H1 (cell line): ENCODE data around the gene TMEM181. TPM values are rescaled to one million over a fixed set of nuclear protein-coding genes. Genes with fewer than 3 reads are reported as not detected.

ENCODE experiments used
- CTCF ChIA-PET: fragments of 300-600 bp; sonication (Branson Sonifier 250); formaldehyde crosslinking; loops from one replicate; lab custom pipeline; 2021; ENCODE audit not compliant: partially characterized antibody; lab: Charles Lee
- POLR2A ChIA-PET: fragments of 300-600 bp; sonication (Branson Sonifier 250); formaldehyde crosslinking; loops from one replicate; lab custom pipeline; 2021; ENCODE audit warnings: inconsistent platforms; ENCODE audit not compliant: partially characterized antibody; lab: Charles Lee
- DNase-seq, 2 experiments: peaks; one replicate each; pipeline versions ENCODE4 v3.0.0 to v3.0.0-alpha.2; 2010 to 2022; ENCODE audit warnings: low spot score in 2 of 2, low read depth in 1 of 2, mixed read lengths in 1 of 2
- FAIRE-seq: peaks from 2 replicates; lab custom pipeline; 2011; peaks lifted over from hg19 to GRCh38; lab: Jason Lieb, UNC
- H2AFZ ChIP-seq: 2 replicates; pipeline ENCODE4 v1.8.1; 2012; ENCODE audit warnings: low read length, inconsistent platforms
- H2AK5ac ChIP-seq: 2 replicates; pipeline ENCODE4 v1.6.1; 2013; ENCODE audit warnings: low read depth, low read length
- H2BK120ac ChIP-seq: replicated peaks from 2 replicates; pipeline ENCODE3; 2013; ENCODE audit warnings: low read depth, low read length, inconsistent platforms
- H2BK12ac ChIP-seq: 2 replicates; pipeline ENCODE4 v1.6.1; 2013; ENCODE audit warnings: low read depth, low read length
- H2BK15ac ChIP-seq: 2 replicates; pipeline ENCODE4 v1.6.1; 2013; ENCODE audit warnings: low read length
- H2BK20ac ChIP-seq: 2 replicates; pipeline ENCODE4 v1.6.1; 2013; ENCODE audit warnings: low read length
- H2BK5ac ChIP-seq: 2 replicates; pipeline ENCODE4 v1.6.1; 2013; ENCODE audit warnings: low read depth, low read length
- H3K14ac ChIP-seq: 2 replicates; pipeline ENCODE4 v1.6.1; 2013; ENCODE audit warnings: inconsistent platforms; ENCODE audit not compliant: insufficient read length
- H3K18ac ChIP-seq: 2 replicates; pipeline ENCODE4 v1.6.1; 2013; ENCODE audit warnings: low read length; ENCODE audit errors: extremely low read depth
- H3K23ac ChIP-seq: 2 replicates; pipeline ENCODE4 v1.6.1; 2013; ENCODE audit warnings: inconsistent platforms; ENCODE audit not compliant: insufficient read length
- H3K23me2 ChIP-seq: 2 replicates; pipeline ENCODE4 v1.6.1; 2013; ENCODE audit warnings: low read depth, low read length
- H3K27ac ChIP-seq: 2 replicates; pipeline ENCODE4 v1.6.1; 2011; ENCODE audit warnings: low read depth, low read length, inconsistent platforms
- H3K27me3 ChIP-seq, 4 experiments: replicated peaks in 1 of 4; 1 replicate in 1 of 4; 2 replicates in 3 of 4; pipeline versions ENCODE4 v1.6.1 to v1.8.1; 2011 to 2013; ENCODE audit warnings: low read length in 3 of 4, mild to moderate bottlenecking in 3 of 4, inconsistent platforms in 2 of 4, mixed read lengths in 2 of 4, moderate library complexity in 1 of 4; ENCODE audit not compliant: control insufficient read depth in 3 of 4, insufficient read depth in 3 of 4; ENCODE audit errors: extremely low read depth in 1 of 4
- H3K36me3 ChIP-seq, 4 experiments: 2 replicates each; pipeline versions ENCODE4 v1.6.1 to v1.8.1; 2011 to 2013; ENCODE audit warnings: mild to moderate bottlenecking in 4 of 4, low read length in 3 of 4, moderate library complexity in 2 of 4, control low read depth in 1 of 4, inconsistent platforms in 1 of 4; ENCODE audit not compliant: insufficient read depth in 4 of 4, control insufficient read depth in 2 of 4
- H3K4ac ChIP-seq: replicated peaks from 2 replicates; pipeline ENCODE3; 2013; ENCODE audit warnings: low read length, low read depth, mixed read lengths, inconsistent platforms; ENCODE audit not compliant: insufficient read length
- H3K4me1 ChIP-seq, 4 experiments: replicated peaks in 1 of 4; 1 replicate in 1 of 4; 2 replicates in 3 of 4; pipeline versions ENCODE4 v1.6.1 to v1.8.1; 2011 to 2013; ENCODE audit warnings: low read length in 3 of 4, inconsistent platforms in 2 of 4, mixed read lengths in 1 of 4; ENCODE audit not compliant: insufficient read depth in 4 of 4, control insufficient read depth in 3 of 4
- H3K4me2 ChIP-seq, 2 experiments: 2 replicates each; pipeline versions ENCODE4 v1.6.1 to v1.8.1; 2011 to 2013; ENCODE audit warnings: low read depth in 2 of 2, low read length in 2 of 2, control low read depth in 1 of 2, inconsistent platforms in 1 of 2, mild to moderate bottlenecking in 1 of 2; ENCODE audit not compliant: insufficient read depth in 1 of 2
- H3K4me3 ChIP-seq, 4 experiments: fragments of 200-600, 300-600 bp in 1 of 4; sonication (generic), shearing (Covaris generic), sonication (Bioruptor Twin) in 1 of 4; 2 replicates each; pipeline versions ENCODE4 v1.5.1 to v1.8.1; 2011 to 2016; ENCODE audit warnings: low read length in 4 of 4, low read depth in 3 of 4, control low read depth in 2 of 4, inconsistent platforms in 2 of 4, mild to moderate bottlenecking in 2 of 4, mixed read lengths in 1 of 4, moderate library complexity in 1 of 4; ENCODE audit not compliant: insufficient read depth in 2 of 4; ENCODE audit errors: extremely low read depth in 1 of 4
- H3K56ac ChIP-seq: replicated peaks from 2 replicates; pipeline ENCODE3; 2013; ENCODE audit warnings: low read depth, mild to moderate bottlenecking, mixed read lengths, low read length, inconsistent platforms; ENCODE audit not compliant: insufficient read length
- H3K79me1 ChIP-seq: 2 replicates; pipeline ENCODE4 v1.6.1; 2013; ENCODE audit warnings: low read depth, low read length, control low read depth
- H3K79me2 ChIP-seq, 2 experiments: 2 replicates each; pipeline versions ENCODE4 v1.6.1 to v1.8.1; 2012 to 2013; ENCODE audit warnings: low read length in 2 of 2, mild to moderate bottlenecking in 2 of 2, inconsistent platforms in 1 of 2; ENCODE audit not compliant: insufficient read depth in 2 of 2, control insufficient read depth in 1 of 2
- H3K9ac ChIP-seq, 4 experiments: replicated peaks in 1 of 4; 1 replicate in 1 of 4; 2 replicates in 3 of 4; pipeline versions ENCODE4 v1.6.1 to v1.8.1; 2011 to 2013; ENCODE audit warnings: low read depth in 3 of 4, low read length in 3 of 4, control low read depth in 2 of 4, mild to moderate bottlenecking in 2 of 4, moderate library complexity in 2 of 4, inconsistent platforms in 1 of 4; ENCODE audit errors: extremely low read depth in 1 of 4
- H3K9me3 ChIP-seq, 2 experiments: 2 replicates each; pipeline versions ENCODE4 v1.6.1 to v1.8.1; 2012 to 2013; ENCODE audit warnings: mild to moderate bottlenecking in 2 of 2, moderate library complexity in 2 of 2, control low read depth in 1 of 2, inconsistent platforms in 1 of 2, low read depth in 1 of 2, low read length in 1 of 2, mixed read lengths in 1 of 2; ENCODE audit not compliant: insufficient read depth in 2 of 2
- H4K20me1 ChIP-seq, 2 experiments: replicated peaks in 1 of 2; 2 replicates each; pipeline versions ENCODE3 to v1.8.1; 2011 to 2013; ENCODE audit warnings: inconsistent platforms in 2 of 2, low read length in 2 of 2, mild to moderate bottlenecking in 1 of 2; ENCODE audit not compliant: insufficient read depth in 2 of 2, control insufficient read depth in 1 of 2
- H4K5ac ChIP-seq: 2 replicates; pipeline ENCODE4 v1.6.1; 2013; ENCODE audit warnings: low read length, low read depth, mixed read lengths, inconsistent platforms; ENCODE audit not compliant: insufficient read length
- H4K8ac ChIP-seq: 2 replicates; pipeline ENCODE4 v1.8.0; 2013; ENCODE audit warnings: mild to moderate bottlenecking, moderate library complexity, low read length, inconsistent platforms; ENCODE audit not compliant: insufficient read depth; ENCODE audit errors: extremely low read depth
- H4K91ac ChIP-seq: replicated peaks from 2 replicates; pipeline ENCODE3; 2013; ENCODE audit warnings: low read length, mixed read lengths, inconsistent platforms; ENCODE audit not compliant: insufficient read length
- ASH2L ChIP-seq: fragments of 200-600, 300-600 bp; sonication (generic); IDR thresholded peaks from one replicate; pipeline ENCODE4 v1.7.1; 2017; ENCODE audit warnings: low read length
- BCL11A ChIP-seq, 2 experiments: IDR thresholded peaks; one replicate each; pipeline ENCODE4 v1.6.1; 2011; ENCODE audit warnings: low read depth in 2 of 2, low read length in 2 of 2, mild to moderate bottlenecking in 2 of 2
- CBX5 ChIP-seq: fragments of 300-800, 300-1000 bp; sonication (generic); IDR thresholded peaks from 2 replicates; pipeline ENCODE4 v1.7.1; 2016; ENCODE audit warnings: antibody characterized with exemption, low read length, low read depth
- CHD2 ChIP-seq: IDR thresholded peaks from 2 replicates; pipeline ENCODE4 v1.6.1; 2012; ENCODE audit warnings: low read length, improper control_type of control experiment
- E2F6 ChIP-seq: IDR thresholded peaks from 2 replicates; pipeline ENCODE4 v1.6.1; 2012; ENCODE audit warnings: inconsistent platforms
- HDAC2 ChIP-seq, 2 experiments: fragments of 300-600 bp in 1 of 2; sonication (generic) in 1 of 2; IDR thresholded peaks; 2 replicates each; pipeline ENCODE4 v1.6.1; 2011 to 2012; ENCODE audit warnings: low read depth in 2 of 2, low read length in 2 of 2, mild to moderate bottlenecking in 2 of 2, moderate library complexity in 2 of 2, borderline replicate concordance in 1 of 2, inconsistent platforms in 1 of 2
- KDM1A ChIP-seq: fragments of 200-600, 300-600 bp; sonication (generic); IDR thresholded peaks from 2 replicates; pipeline ENCODE4 v1.7.1; 2016; ENCODE audit warnings: mild to moderate bottlenecking, low read length, borderline replicate concordance
- NANOG ChIP-seq: IDR thresholded peaks from 2 replicates; pipeline ENCODE4 v1.6.1; 2011; ENCODE audit warnings: low read length, low read depth, mild to moderate bottlenecking, inconsistent platforms; ENCODE audit not compliant: insufficient read depth, poor library complexity, severe bottlenecking
- RAD21 ChIP-seq, 2 experiments: IDR thresholded peaks in 1 of 2; conservative IDR thresholded peaks in 1 of 2; 2 replicates each; pipeline ENCODE4 v1.6.1; 2011; ENCODE audit warnings: low read depth in 2 of 2, low read length in 2 of 2, improper control_type of control experiment in 1 of 2, inconsistent platforms in 1 of 2, mild to moderate bottlenecking in 1 of 2, moderate library complexity in 1 of 2
- RNF2 ChIP-seq: fragments of 200-900, 300-1000 bp; sonication (generic); IDR thresholded peaks from 2 replicates; pipeline ENCODE4 v1.7.1; 2016; ENCODE audit warnings: borderline replicate concordance, low read depth, mild to moderate bottlenecking, antibody characterized with exemption, low read length; ENCODE audit not compliant: poor library complexity, severe bottlenecking; ENCODE audit errors: missing control alignments
- SRF ChIP-seq: IDR thresholded peaks from 2 replicates; pipeline ENCODE4 v1.6.1; 2011; ENCODE audit warnings: mild to moderate bottlenecking, low read depth, low read length, moderate library complexity
- TAF1 ChIP-seq: IDR thresholded peaks from 2 replicates; pipeline ENCODE4 v1.6.1; 2011; ENCODE audit warnings: mild to moderate bottlenecking, low read depth, low read length
- WGBS, 2 experiments: shearing (Covaris generic) in 1 of 2; methylation state at CpG; one replicate each; pipeline versions ENCODE4 v1.1.6 to v1.1.7; 2013 to 2015; ENCODE audit warnings: low lambda C conversion rate in 2 of 2, mixed read lengths in 2 of 2, inconsistent platforms in 1 of 2, low coverage in 1 of 2, missing lambda C conversion rate in 1 of 2; ENCODE audit not compliant: insufficient replicate concordance in 2 of 2, insufficient coverage in 1 of 2, insufficient read length in 1 of 2; ENCODE audit errors: extremely low coverage in 1 of 2, missing lambda C conversion rate in 1 of 2; 5-methylcytosine and 5-hydroxymethylcytosine counted together
- polyA plus RNA-seq, 7 experiments: library from polyadenylated mRNA; depleted of rRNA in 3 of 7; stranded (reverse) in 5 of 7; unstranded in 2 of 7; fragments of >200 nt in 5 of 7; fragments of 200-250 nt in 2 of 7; gene quantifications; 1 replicate in 5 of 7; 2 replicates in 1 of 7; 4 replicates in 1 of 7; pipeline versions ENCODE4 v1.2.1 to v1.2.3, GENCODE V29; 2011 to 2013; ENCODE audit warnings: missing spikeins in 2 of 7, mixed read lengths in 2 of 7
- total RNA-seq: library from RNA; stranded (reverse); fragmentation: NEBNext Ultra II Directional; extraction: Animal tissue kit (Norgen Biotek cat#: 25700); gene quantifications from 2 replicates; pipeline ENCODE4 v1.2.1, GENCODE V29; 2021

Gene TMEM181
- total and polyA plus RNA-seq, 2 of the 8 experiments (the other 6 are each of a cell fraction or from before 2014, with no cell fraction given), result 8.6 to 19.0 TPM

DNA sequence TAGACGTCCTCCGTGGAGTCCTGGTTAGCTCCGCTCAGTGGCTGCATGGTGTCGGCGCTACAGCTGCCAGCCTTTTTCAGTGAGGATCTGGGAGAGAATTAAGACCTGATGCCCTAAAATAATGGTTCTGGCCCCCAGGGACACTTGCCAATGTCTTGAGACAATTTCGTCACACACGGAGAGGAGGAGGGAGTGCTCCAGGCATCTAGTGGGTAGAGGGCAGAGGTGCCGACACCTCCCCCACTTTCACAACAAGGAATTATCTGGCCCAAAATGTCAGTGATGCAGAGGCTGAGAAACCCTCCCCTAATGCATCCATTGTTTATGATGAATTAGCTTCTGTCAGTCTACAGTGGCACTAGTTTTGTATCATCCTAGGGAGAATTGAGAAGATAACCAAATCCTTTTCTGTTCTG, 24.4 kb downstream of the TMEM181 start:
- no peak overlapping the region for H3K9ac ChIP-seq
- POLR2A ChIA-PET, result interaction anchor here (1.4 kb wide), 1 partner anchor 27 kb away, joined by 4 read pairs; no protein-coding TSS in a partner anchor

More for the DNA sequence above, 24.4 kb downstream of the TMEM181 start:
- peaks cover 3 to 4% of the 10 kb centered on the region in 2 experiments for H4K20me1 ChIP-seq
- no peaks in the 10 kb centered on the region for H3K23me2 ChIP-seq
- H3K4ac ChIP-seq, result no peak overlapping the region
- 96% methylated on average over 8 of the region's 8 CpGs; no CpG with 5 or more reads in 1 of the 2 experiments for WGBS, 2 experiments
- H3K23ac ChIP-seq, result no peak overlapping the region
- no peak for DNase-seq
- no peak overlapping the region for H2AFZ ChIP-seq
- H3K79me1 ChIP-seq, result no peaks in the 10 kb centered on the region; the same call in 1 of the 2 replicates
- no peak overlapping the region for H2BK15ac ChIP-seq
- no peaks in the 10 kb centered on the region for H3K4me1 ChIP-seq
- no peak overlapping the region for H2BK5ac ChIP-seq
- H4K5ac ChIP-seq, result no peak overlapping the region
- no peaks in the 10 kb centered on the region for H3K9me3 ChIP-seq
- H4K8ac ChIP-seq, result no peak overlapping the region
- FAIRE-seq, result no peak
- no peak overlapping the region for H3K18ac ChIP-seq
- no peak overlapping the region for H2AK5ac ChIP-seq
- no peak overlapping the region for H3K14ac ChIP-seq
- H3K79me2 ChIP-seq, result peaks cover 0 to 2% of the 10 kb centered on the region in 2 experiments; a peak in 1 of 4 replicates
- H2BK120ac ChIP-seq, result no peak overlapping the region
- H3K36me3 ChIP-seq, result peaks cover 21 to 45% (median 29%) of the 10 kb centered on the region in 4 experiments
- H3K27ac ChIP-seq, result no peak overlapping the region
- no peak overlapping the region for H3K4me3 ChIP-seq
- no peak overlapping the region for H3K4me2 ChIP-seq
- H3K56ac ChIP-seq, result no peak overlapping the region
- H2BK20ac ChIP-seq, result no peak overlapping the region
- CTCF ChIA-PET, result interaction anchor here (0.7 to 2.4 kb wide), 7 partner anchors 16 to 1820 kb away, joined by 3 to 9 read pairs (median 3); no protein-coding TSS in a partner anchor
- no peak overlapping the region for H4K91ac ChIP-seq
- TF ChIP-seq SRF, result no peak
- no peak for TF ChIP-seq KDM1A
- no peak for TF ChIP-seq HDAC2 (IDR thresholded peaks at IDR 0.05; ENCODE audit: borderline replicate concordance in 1 of 2, low read depth in 2 of 2, low read length in 2 of 2)
- TF ChIP-seq RNF2, result no peak
- no peak for TF ChIP-seq RAD21 (IDR thresholded peaks at IDR 0.05 in 1 of 2, conservative IDR thresholded peaks at IDR 0.05 in 1 of 2; ENCODE audit: low read depth in 2 of 2, low read length in 2 of 2)
- no peak for TF ChIP-seq BCL11A (IDR thresholded peaks at IDR 0.05; ENCODE audit: low read depth in 2 of 2, low read length in 2 of 2)
- no peak for TF ChIP-seq E2F6
- TF ChIP-seq CHD2, result no peak
- TF ChIP-seq CBX5, result no peak
- no peak for TF ChIP-seq NANOG
- no peak for TF ChIP-seq ASH2L
- TF ChIP-seq TAF1, result no peak
- no peaks in the 10 kb centered on the region for H3K27me3 ChIP-seq
- H2BK12ac ChIP-seq, result no peak overlapping the region
